HG02943 (cell line): ENCODE data around the gene LRIT1.
"Not testable (repeated sequence)": the region's sequence is repeated elsewhere in the genome, so short reads cannot be mapped to it uniquely, and the experiment has no call there.

ENCODE experiments used
- ATAC-seq: cut with Tn5 transposase; IDR thresholded peaks from one replicate; pipeline ENCODE4 v1.9.1; 2021; ENCODE audit warnings: mild to moderate bottlenecking, low read depth, moderate library complexity; ENCODE audit not compliant: unreplicated experiment

Gene LRIT1

GRCh38 chr10:84241185-84241790, at the start of gene LRIT1:
Gene LRIT1, minus strand, starts transcription at chr10:84241546. Its CDS starts 107 bp downstream, at chr10:84241439.
- ATAC-seq = no peak

DNA sequence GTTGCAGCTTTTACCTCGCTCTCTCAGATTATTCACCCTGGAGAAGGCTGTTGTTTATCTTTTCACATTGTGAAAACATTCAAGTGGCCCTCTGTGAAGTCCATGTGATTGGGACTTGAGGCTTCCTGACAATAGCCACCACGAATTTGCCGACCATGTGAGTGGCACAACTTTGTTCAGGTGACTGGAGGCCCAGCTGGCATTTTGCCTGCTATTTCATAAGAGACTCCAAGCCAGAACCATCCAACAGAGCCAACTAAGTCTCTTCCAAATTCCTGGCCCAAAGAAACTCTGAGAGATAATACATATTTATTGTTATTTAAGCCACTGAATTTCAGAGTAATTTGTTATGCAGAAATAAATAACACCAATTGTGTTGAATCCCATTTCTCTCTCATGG, 48.9 kb upstream of the LRIT1 start:
- no peak for ATAC-seq

DNA sequence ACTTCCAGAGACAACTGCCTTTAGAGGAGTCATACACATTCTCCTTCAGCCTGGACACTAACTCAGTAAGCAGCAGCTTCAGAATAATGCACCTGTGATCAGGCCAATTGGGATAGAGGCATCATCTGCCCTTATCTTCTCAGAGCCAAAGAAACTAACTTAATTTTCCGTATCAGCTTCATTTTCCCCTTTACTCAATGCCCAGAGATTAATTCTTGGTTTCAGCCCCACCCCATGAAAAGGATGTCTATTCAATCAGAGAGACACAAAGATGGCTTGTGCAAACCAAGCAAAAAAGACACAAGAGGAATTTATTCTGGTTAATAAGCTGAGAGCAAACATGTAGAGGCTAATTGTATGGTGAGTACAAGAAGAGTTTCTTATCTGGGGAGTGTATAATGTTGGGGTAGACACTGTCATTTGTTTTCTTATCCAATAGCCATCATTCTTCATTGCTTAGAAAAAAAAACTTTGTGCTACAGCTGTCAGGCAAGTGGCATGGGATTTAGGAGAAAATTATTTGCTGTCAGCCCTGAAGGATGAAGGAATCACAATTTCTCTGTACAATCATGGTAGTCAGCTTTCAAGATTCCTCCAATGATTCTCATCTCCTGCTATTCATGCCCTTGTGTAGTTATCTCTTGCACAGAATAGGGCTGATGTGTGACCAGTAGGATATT, 48.3 kb upstream of the LRIT1 start:
- no peak for ATAC-seq

DNA sequence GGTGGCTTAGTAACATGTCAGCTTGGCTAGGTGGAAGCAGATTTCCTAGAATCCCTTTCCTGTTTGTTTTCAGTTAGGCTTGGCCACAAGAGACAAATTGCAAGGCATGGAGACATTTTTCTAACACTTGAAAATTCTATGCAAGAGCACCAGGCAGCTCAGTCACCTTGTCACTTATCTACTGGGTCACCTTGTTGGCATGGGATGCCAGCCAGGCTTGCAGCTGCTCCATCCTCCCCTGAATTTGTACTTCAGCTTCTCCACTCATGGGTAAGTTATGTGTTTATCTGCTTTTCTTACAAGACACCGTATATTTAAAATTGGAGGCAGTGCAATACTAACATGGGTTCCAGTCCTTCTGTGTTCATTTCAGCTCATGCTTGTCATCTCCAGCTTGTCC, 46.8 kb upstream of the LRIT1 start:
- ATAC-seq = no peak

GRCh38 chr10:84286695-84287094, 45.3 kb upstream of the LRIT1 start:
- ATAC-seq = no peak

DNA sequence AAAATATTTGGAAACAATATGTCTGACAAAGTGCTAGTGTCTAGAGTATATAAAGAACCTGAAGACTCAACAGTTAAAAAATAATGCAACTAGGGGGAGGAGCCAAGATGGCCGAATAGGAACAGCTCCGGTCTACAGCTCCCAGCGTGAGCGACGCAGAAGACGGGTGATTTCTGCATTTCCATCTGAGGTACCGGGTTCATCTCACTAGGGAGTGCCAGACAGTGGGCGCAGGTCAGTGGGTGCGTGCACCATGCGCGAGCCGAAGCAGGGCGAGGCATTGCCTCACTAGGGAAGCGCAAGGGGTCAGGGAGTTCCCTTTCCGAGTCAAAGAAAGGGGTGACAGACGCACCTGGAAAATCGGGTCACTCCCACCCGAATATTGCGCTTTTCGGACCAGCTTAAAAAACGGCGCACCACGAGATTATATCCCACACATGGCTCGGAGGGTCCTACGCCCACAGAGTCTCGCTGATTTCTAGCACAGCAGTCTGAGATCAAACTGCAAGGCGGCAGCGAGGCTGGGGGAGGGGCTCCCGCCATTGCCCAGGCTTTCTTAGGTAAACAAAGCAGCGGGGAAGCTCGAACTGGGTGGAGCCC, 38.6 kb upstream of the LRIT1 start:
- not testable (repeated sequence) for ATAC-seq

DNA sequence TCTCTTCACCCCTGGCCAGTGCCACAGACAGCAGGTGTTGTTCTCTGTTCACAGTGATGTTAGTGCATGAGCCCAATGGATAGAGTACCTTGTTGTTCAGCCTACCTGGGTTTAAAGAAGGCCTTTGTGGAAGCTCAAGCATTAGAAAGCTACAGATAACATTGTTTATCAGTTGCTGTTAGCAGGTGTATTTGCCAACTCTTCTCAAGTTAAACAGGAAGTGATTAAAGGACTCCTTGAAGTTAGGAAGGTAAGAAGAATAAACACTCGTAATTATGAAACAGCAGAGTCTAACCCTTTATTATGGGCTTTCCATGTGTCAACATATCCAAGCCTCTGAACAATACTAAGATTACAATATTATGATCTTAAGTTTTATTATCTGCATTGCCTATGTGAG, 29.4 kb upstream of the LRIT1 start:
- no peak for ATAC-seq

GRCh38 chr10:84269773-84270172, 28.4 kb upstream of the LRIT1 start:
- no peak for ATAC-seq

DNA sequence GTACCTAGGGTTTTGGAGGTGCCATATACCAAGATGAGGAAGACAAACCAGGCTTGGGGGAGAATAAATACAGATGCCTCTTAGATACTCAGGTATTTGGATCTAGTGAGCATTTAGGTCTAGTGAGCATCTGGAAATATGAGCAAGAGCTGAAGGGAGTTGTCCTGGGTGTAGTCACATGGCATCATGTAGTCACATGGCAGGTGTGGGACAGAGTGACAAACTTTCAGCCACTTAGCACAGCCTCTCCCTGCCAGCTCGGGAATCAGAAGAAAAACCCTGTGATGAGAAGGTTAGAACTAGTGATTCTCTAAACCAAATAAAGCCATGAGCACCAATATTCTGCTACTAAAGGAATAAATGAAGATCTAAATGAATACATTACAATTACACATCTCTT, 27.8 kb upstream of the LRIT1 start:
- no peak for ATAC-seq

GRCh38 chr10:84267503-84268126, 26.3 kb upstream of the LRIT1 start:
- no peak for ATAC-seq

DNA sequence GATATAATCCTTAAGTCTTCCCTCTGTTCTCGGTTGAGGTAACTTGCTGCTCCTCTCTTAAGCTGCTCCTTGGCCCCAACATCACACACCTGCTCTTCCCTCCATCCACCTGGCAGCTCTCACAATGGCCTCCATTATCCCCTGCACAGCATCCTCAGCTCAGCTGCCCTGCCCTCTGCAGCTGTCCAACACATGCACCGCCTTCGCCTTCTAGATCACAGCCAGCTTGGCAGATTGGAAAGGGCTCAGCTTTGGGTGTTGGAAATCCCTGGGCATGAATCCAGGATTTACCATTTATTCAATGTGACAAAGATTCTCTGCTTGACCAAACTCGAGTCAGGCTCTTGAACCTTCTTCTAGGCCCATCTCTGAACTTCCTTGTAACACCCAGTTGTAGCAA, 24.1 kb upstream of the LRIT1 start:
- no peak for ATAC-seq

GRCh38 chr10:84264611-84265141, 23.3 kb upstream of the LRIT1 start:
- peak; percentile 86 for ATAC-seq

- ATAC-seq = no peak
Measured at GRCh38 chr10:84263716-84264115, 22.4 kb upstream of the LRIT1 start.

GRCh38 chr10:84262190-84262956, 21.0 kb upstream of the LRIT1 start:
- ATAC-seq = no peak

GRCh38 chr10:84261236-84261915, 20.0 kb upstream of the LRIT1 start:
- ATAC-seq = no peak

DNA sequence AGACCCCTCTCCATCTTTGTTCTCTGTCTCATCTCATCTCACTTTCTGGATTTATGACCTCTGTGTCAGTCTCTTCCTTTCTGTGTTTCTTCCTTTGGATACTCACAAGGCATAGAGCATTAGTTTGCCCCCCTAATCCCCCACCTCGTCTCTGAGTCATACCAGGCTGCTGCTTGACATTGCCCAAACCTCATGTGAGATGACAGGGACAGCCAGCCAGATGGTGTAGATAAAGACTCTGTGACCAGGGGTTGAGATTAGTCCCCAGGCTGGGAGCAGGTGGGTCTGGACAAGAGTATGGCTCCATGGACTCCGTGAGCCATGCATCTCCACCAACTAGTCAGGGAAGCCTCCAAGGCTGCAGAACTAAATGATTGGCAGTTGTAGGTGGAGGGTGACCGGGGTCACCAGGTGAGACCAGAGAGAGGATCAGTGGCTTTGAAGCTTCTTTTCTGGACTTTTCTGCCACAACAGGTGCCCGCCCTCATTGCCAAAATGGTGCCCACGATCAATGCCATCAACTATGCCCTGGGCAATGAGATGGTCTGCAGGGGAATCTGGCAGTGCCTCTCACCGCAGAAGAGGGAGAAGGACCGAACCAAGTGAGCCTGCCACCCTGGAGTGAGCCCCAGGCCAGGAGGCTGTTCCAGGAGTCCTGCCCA, 16.8 kb upstream of the LRIT1 start:
- ATAC-seq = no peak

GRCh38 chr10:84257343-84258020, 16.1 kb upstream of the LRIT1 start:
- ATAC-seq = no peak

- ATAC-seq = no peak
Measured at GRCh38 chr10:84256510-84257342, 15.4 kb upstream of the LRIT1 start.
